GM23248 (cell line): ENCODE measurements around the gene TNNI3K. TPM values are rescaled to one million over a fixed set of nuclear protein-coding genes. Genes with fewer than 3 reads are reported as not detected.

Experiments used
- DNase-seq: peaks from one replicate; pipeline ENCODE4 v3.0.0-alpha.2; 2015
- H2AFZ ChIP-seq: fragments of 200-600 bp; sonication (generic); 2 replicates; pipeline ENCODE4 v1.6.1; 2016; ENCODE audit warnings: antibody characterized with exemption
- H3F3A ChIP-seq: fragments of 200-600 bp; sonication (generic); 2 replicates; pipeline ENCODE4 v1.6.1; 2016; ENCODE audit warnings: mild to moderate bottlenecking, antibody characterized with exemption, mixed run types; ENCODE audit not compliant: insufficient read depth
- H3K27ac ChIP-seq: fragments of 200-600 bp; sonication (generic); 2 replicates; pipeline ENCODE4 v1.5.1; 2016; ENCODE audit warnings: mild to moderate bottlenecking
- H3K27me3 ChIP-seq: fragments of 200-600 bp; sonication (generic); replicated peaks from 2 replicates; pipeline ENCODE4 v1.6.1; 2016; ENCODE audit warnings: mild to moderate bottlenecking; ENCODE audit not compliant: insufficient read depth
- H3K36me3 ChIP-seq: fragments of 200-600 bp; sonication (generic); 2 replicates; pipeline ENCODE4 v1.6.1; 2016; ENCODE audit warnings: low read depth, mild to moderate bottlenecking
- H3K4me1 ChIP-seq: fragments of 200-600 bp; sonication (generic); 2 replicates; pipeline ENCODE4 v1.6.1; 2016; ENCODE audit warnings: mild to moderate bottlenecking; ENCODE audit not compliant: insufficient read depth
- H3K4me2 ChIP-seq: fragments of 200-600 bp; sonication (generic); one replicate; pipeline ENCODE4 v1.6.1; 2016; ENCODE audit warnings: mild to moderate bottlenecking; ENCODE audit not compliant: unreplicated experiment
- H3K4me3 ChIP-seq: fragments of 200-600 bp; sonication (generic); 2 replicates; pipeline ENCODE4 v1.5.1; 2016; ENCODE audit warnings: mild to moderate bottlenecking
- H3K79me2 ChIP-seq: fragments of 200-600 bp; sonication (generic); 2 replicates; pipeline ENCODE4 v1.6.1; 2016; ENCODE audit warnings: mild to moderate bottlenecking; ENCODE audit not compliant: insufficient read depth
- H3K9ac ChIP-seq: fragments of 200-600 bp; sonication (generic); 2 replicates; pipeline ENCODE4 v1.6.1; 2016; ENCODE audit warnings: mild to moderate bottlenecking
- H3K9me2 ChIP-seq: fragments of 200-600 bp; sonication (generic); 2 replicates; pipeline ENCODE4 v1.6.1; 2016; ENCODE audit warnings: mixed run types, mild to moderate bottlenecking, moderate library complexity; ENCODE audit not compliant: insufficient read depth
- H3K9me3 ChIP-seq: fragments of 200-600 bp; sonication (generic); one replicate; pipeline ENCODE4 v1.6.1; 2017; ENCODE audit warnings: low read depth
- H4K20me1 ChIP-seq: fragments of 200-600 bp; sonication (generic); 2 replicates; pipeline ENCODE4 v1.6.0; 2016; ENCODE audit not compliant: insufficient read depth
- EZH2 ChIP-seq: fragments of 200-600 bp; sonication (generic); IDR thresholded peaks from 2 replicates; pipeline ENCODE4 v1.6.1; 2018; ENCODE audit warnings: antibody characterized with exemption, mild to moderate bottlenecking; ENCODE audit not compliant: insufficient read depth, poor library complexity, severe bottlenecking
- EZH2phosphoT487 ChIP-seq: fragments of 200-600 bp; sonication (generic); IDR thresholded peaks from 2 replicates; pipeline ENCODE4 v1.6.1; 2018; ENCODE audit warnings: antibody characterized with exemption, moderate library complexity, mild to moderate bottlenecking, low read depth; ENCODE audit not compliant: insufficient read depth
- WGBS, 2 experiments: methylation state at CpG; one replicate each; pipeline ENCODE4 v1.1.6; 2015 to 2017; ENCODE audit warnings: low lambda C conversion rate in 2 of 2, low coverage in 1 of 2; ENCODE audit errors: missing lambda C conversion rate in 2 of 2; 5-methylcytosine and 5-hydroxymethylcytosine counted together
- in situ Hi-C: fragments of 300-500 bp; cut with MboI; formaldehyde crosslinking; loops from 2 replicates; pipeline ENCODE4 v1.15.0; 2020
- polyA plus RNA-seq: library from polyadenylated mRNA; unstranded; fragments of >200 nt; fragmentation: Nextera tagmentation; extraction: Ambion mirVana; gene quantifications from 2 replicates; pipeline ENCODE4 v1.2.1, GENCODE V29; 2016
- total RNA-seq: library from RNA; depleted of rRNA; stranded (reverse); fragments of >200 nt; shearing (Covaris generic); gene quantifications from 2 replicates; pipeline ENCODE4 v1.2.3, GENCODE V29; 2014; rRNA removed

TNNI3K gene, protein sequence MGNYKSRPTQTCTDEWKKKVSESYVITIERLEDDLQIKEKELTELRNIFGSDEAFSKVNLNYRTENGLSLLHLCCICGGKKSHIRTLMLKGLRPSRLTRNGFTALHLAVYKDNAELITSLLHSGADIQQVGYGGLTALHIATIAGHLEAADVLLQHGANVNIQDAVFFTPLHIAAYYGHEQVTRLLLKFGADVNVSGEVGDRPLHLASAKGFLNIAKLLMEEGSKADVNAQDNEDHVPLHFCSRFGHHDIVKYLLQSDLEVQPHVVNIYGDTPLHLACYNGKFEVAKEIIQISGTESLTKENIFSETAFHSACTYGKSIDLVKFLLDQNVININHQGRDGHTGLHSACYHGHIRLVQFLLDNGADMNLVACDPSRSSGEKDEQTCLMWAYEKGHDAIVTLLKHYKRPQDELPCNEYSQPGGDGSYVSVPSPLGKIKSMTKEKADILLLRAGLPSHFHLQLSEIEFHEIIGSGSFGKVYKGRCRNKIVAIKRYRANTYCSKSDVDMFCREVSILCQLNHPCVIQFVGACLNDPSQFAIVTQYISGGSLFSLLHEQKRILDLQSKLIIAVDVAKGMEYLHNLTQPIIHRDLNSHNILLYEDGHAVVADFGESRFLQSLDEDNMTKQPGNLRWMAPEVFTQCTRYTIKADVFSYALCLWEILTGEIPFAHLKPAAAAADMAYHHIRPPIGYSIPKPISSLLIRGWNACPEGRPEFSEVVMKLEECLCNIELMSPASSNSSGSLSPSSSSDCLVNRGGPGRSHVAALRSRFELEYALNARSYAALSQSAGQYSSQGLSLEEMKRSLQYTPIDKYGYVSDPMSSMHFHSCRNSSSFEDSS
- not detected in 2 replicates for total RNA-seq
- polyA plus RNA-seq = not detected in 2 replicates

DNA sequence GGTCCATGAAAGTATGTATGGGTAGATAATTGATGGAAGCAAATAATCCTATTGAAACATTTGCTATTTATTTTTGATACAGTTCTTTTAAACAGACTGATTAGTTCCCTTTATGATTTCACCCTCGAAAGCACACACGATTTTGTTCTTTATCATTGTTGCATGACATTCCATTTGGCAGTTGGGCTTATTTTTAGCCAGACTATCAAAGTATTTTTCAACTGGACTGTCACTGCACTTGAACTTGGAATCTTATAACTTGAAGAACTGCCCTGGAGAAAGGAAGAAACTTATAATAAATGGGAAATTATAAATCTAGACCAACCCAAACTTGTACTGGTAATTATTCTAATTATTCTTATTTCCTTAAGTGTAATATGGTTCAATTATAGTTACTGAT lies at the start of gene TNNI3K:
TSS of gene TNNI3K (plus strand) at position 235 of the 400 bp plus-strand sequence. CDS start at position 300, 65 bp downstream.
- no peak for DNase-seq
- Histone ChIP-seq H3K79me2 (no peaks in the 10 kb centered on the region), H3K27me3 (no peaks in the 10 kb centered on the region), H3K9ac (no peak within 1 kb of the TSS), H3K4me3 (no peak within 1 kb of the TSS), H3K9me3 (no peaks in the 10 kb centered on the region), H2AFZ (no peak within 1 kb of the TSS), H3K4me2 (no peak within 1 kb of the TSS), H3K36me3 (no peaks in the 10 kb centered on the region), H3K4me1 (no peaks in the 10 kb centered on the region), H3K27ac (no peak within 1 kb of the TSS), H4K20me1 (no peaks in the 10 kb centered on the region), H3K9me2 (no peaks in the 10 kb centered on the region), H3F3A (no peaks in the 10 kb centered on the region)
- in situ Hi-C loops = no loop called here
- WGBS, 2 experiments = 28 to 35% methylated on average over 2 of the region's 2 CpGs
- TF ChIP-seq EZH2 (no peak), EZH2phosphoT487 (no peak)

DNA sequence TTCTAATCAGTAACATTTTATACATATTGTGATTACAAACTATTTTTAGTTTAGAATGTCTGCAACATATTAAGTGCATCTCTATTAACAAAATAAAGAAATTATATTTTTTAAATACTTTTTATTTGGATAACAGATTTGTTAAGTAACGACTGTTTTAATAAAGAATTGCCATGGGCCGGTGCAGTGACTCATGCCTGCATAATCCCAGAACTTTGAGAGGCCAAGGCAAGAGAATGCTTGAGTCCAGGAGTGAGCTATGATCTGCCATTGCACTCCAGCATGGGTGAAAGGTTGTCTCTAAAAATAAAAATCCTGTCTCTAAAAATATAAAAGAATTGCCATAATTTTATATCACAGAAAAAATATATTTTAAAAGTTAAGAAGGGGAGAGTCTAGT lies 41.3 kb upstream of the TNNI3K start:
- Histone ChIP-seq H3K4me3 (no peak overlapping the region), H3K36me3 (no peaks in the 10 kb centered on the region), H3K79me2 (peaks cover 5% of the 10 kb centered on the region), H3K9ac (no peak overlapping the region), H3K9me3 (no peaks in the 10 kb centered on the region), H3K4me1 (peaks cover 6% of the 10 kb centered on the region), H3K27ac (no peak overlapping the region), H3K4me2 (no peak overlapping the region), H4K20me1 (no peaks in the 10 kb centered on the region), H3K27me3 (no peaks in the 10 kb centered on the region), H3K9me2 (no peaks in the 10 kb centered on the region), H3F3A (no peaks in the 10 kb centered on the region), H2AFZ (no peak overlapping the region)
- DNase-seq = peak; percentile 63
- in situ Hi-C loops = no loop called here
- TF ChIP-seq EZH2 (no peak), EZH2phosphoT487 (no peak)
- 2 to 17% methylated on average over 2 of the region's 2 CpGs for WGBS, 2 experiments

DNA sequence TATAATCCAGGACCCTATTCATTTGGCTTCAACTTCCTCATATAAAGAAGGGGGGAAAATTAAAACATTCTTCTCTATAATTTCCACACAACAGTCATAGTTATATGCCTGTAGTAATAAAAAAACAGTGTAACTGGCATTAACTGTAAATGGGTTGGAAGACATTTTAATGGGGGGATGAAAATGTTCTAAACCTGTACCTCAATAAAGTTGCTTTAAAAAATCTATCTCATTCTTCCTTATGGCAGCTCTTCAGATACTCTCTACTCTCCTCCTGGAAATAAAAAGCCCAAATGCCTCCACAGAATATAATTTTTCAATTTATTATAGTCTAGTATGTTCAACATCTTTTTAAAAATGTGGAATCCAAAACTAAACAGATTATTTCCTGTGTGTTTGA lies 39.8 kb upstream of the TNNI3K start:
- H3K4me3 ChIP-seq = no peak overlapping the region
- peaks cover 10% of the 10 kb centered on the region for H3K79me2 ChIP-seq
- H3K9me2 ChIP-seq = no peaks in the 10 kb centered on the region
- H3K27ac ChIP-seq = no peak overlapping the region
- no peak overlapping the region for H3K9ac ChIP-seq
- no peaks in the 10 kb centered on the region for H4K20me1 ChIP-seq
- H3K4me1 ChIP-seq = peaks cover 13% of the 10 kb centered on the region
- H3K9me3 ChIP-seq = no peaks in the 10 kb centered on the region
- no peak overlapping the region for H3K4me2 ChIP-seq
- H3K27me3 ChIP-seq = no peaks in the 10 kb centered on the region
- in situ Hi-C loops = no loop called here
- H3K36me3 ChIP-seq = no peaks in the 10 kb centered on the region
- H3F3A ChIP-seq = no peaks in the 10 kb centered on the region
- no peak for DNase-seq
- H2AFZ ChIP-seq = no peak overlapping the region
- TF ChIP-seq EZH2phosphoT487 = no peak
- no peak for TF ChIP-seq EZH2

DNA sequence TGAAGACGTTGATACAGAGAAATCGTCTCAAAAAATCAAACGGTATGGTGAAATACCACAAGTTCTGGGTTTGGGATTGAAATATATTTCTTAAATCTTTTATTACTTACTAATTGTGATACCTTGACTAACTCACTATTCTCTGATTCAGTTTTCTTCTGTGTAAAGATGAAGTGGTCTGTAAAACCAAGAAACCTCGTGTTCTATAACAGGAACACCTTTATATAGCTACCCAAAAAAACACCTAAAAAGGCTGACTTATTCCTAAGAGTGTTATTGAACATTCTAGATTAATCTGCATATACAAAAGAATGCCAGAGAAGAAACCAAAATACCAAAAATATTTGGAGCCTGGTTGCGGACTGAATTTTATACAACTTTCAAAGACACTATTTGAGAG lies 37.9 kb upstream of the TNNI3K start:
- Histone ChIP-seq H4K20me1 (no peaks in the 10 kb centered on the region), H3K79me2 (peaks cover 10% of the 10 kb centered on the region), H3K9me3 (no peaks in the 10 kb centered on the region), H3K27me3 (no peaks in the 10 kb centered on the region), H3F3A (no peaks in the 10 kb centered on the region), H3K9ac (peak overlapping the region; percentile 82), H2AFZ (peak overlapping the region; percentile 97), H3K27ac (peak overlapping the region; percentile 79), H3K9me2 (no peaks in the 10 kb centered on the region), H3K4me1 (peaks cover 13% of the 10 kb centered on the region), H3K36me3 (peaks cover 7% of the 10 kb centered on the region), H3K4me2 (peak overlapping the region; percentile 90), H3K4me3 (peak overlapping the region; percentile 80)
- in situ Hi-C loops = no loop called here
- DNase-seq = no peak
- WGBS, 2 experiments = 68 to 71% methylated on average over 5 of the region's 5 CpGs
- no peak for TF ChIP-seq EZH2
- TF ChIP-seq EZH2phosphoT487 = no peak
